Mesendoderm (in vitro differentiated cells): ENCODE measurements around the gene C1orf105.

Experiments used
- DNase-seq: peaks from one replicate; pipeline ENCODE4 v3.0.0; 2013
- H2AK5ac ChIP-seq: 2 replicates; pipeline ENCODE4 v1.6.1; 2013; ENCODE audit warnings: low read length, inconsistent platforms
- H2BK120ac ChIP-seq: 2 replicates; pipeline ENCODE4 v1.6.1; 2013; ENCODE audit warnings: low read depth, mild to moderate bottlenecking, low read length, moderate library complexity, mixed read lengths
- H2BK15ac ChIP-seq: replicated peaks from 2 replicates; pipeline ENCODE4 v1.6.1; 2013; ENCODE audit warnings: low read depth, mild to moderate bottlenecking, moderate library complexity
- H2BK5ac ChIP-seq: 2 replicates; pipeline ENCODE4 v1.6.1; 2013; ENCODE audit warnings: low read length, inconsistent platforms
- H3K18ac ChIP-seq: 2 replicates; pipeline ENCODE4 v1.6.1; 2013; ENCODE audit warnings: mild to moderate bottlenecking, low read length, mixed read lengths
- H3K23ac ChIP-seq: one replicate; pipeline ENCODE4 v1.6.1; 2013; ENCODE audit warnings: low read length
- H3K27ac ChIP-seq: 2 replicates; pipeline ENCODE4 v1.5.1; 2013; ENCODE audit warnings: low read depth, mild to moderate bottlenecking, inconsistent platforms, low read length, moderate library complexity
- H3K27me3 ChIP-seq: 2 replicates; pipeline ENCODE4 v1.6.1; 2013; ENCODE audit warnings: low read length, control low read depth, mild to moderate bottlenecking, inconsistent platforms; ENCODE audit not compliant: insufficient read depth, poor library complexity
- H3K36me3 ChIP-seq: 2 replicates; pipeline ENCODE4 v1.6.1; 2013; ENCODE audit warnings: low read length, inconsistent platforms; ENCODE audit not compliant: control insufficient read depth, insufficient read depth
- H3K4ac ChIP-seq: one replicate; pipeline ENCODE4 v1.6.1; 2013; ENCODE audit warnings: low read depth, mild to moderate bottlenecking, low read length, moderate library complexity
- H3K4me1 ChIP-seq: 2 replicates; pipeline ENCODE4 v1.6.1; 2013; ENCODE audit warnings: low read depth, low read length, inconsistent platforms; ENCODE audit not compliant: control insufficient read depth
- H3K4me2 ChIP-seq: 2 replicates; pipeline ENCODE4 v1.6.1; 2013; ENCODE audit warnings: low read length
- H3K4me3 ChIP-seq: 2 replicates; pipeline ENCODE4 v1.5.1; 2013; ENCODE audit warnings: mild to moderate bottlenecking, low read length
- H3K56ac ChIP-seq: one replicate; pipeline ENCODE4 v1.6.1; 2013; ENCODE audit warnings: low read length
- H3K79me1 ChIP-seq: 2 replicates; pipeline ENCODE4 v1.6.1; 2013; ENCODE audit warnings: low read length, inconsistent platforms
- H3K79me2 ChIP-seq: 2 replicates; pipeline ENCODE4 v1.6.1; 2013; ENCODE audit warnings: mild to moderate bottlenecking, low read length; ENCODE audit not compliant: control insufficient read depth, insufficient read depth
- H3K9ac ChIP-seq: 2 replicates; pipeline ENCODE4 v1.6.1; 2013; ENCODE audit warnings: low read length, inconsistent platforms
- H4K5ac ChIP-seq: one replicate; pipeline ENCODE4 v1.6.1; 2013; ENCODE audit warnings: low read length
- H4K8ac ChIP-seq: one replicate; pipeline ENCODE4 v1.6.1; 2013; ENCODE audit warnings: low read depth, mild to moderate bottlenecking, control low read depth, low read length, moderate library complexity
- WGBS: extraction: QIAGEN DNeasy Blood & Tissue Kit; methylation state at CpG from one replicate; pipeline ENCODE4 v1.1.7; 2013; ENCODE audit warnings: low lambda C conversion rate, missing lambda C conversion rate; ENCODE audit not compliant: insufficient coverage; ENCODE audit errors: extremely low coverage; 5-methylcytosine and 5-hydroxymethylcytosine counted together

Gene C1orf105

GRCh38 chr1:172391976-172392375 lies 28.5 kb upstream of the C1orf105 start:
- Histone ChIP-seq H3K27me3 (no peaks in the 10 kb centered on the region), H3K4ac (no peak overlapping the region), H2BK15ac (no peak overlapping the region), H3K56ac (no peak overlapping the region), H2AK5ac (no peak overlapping the region), H3K23ac (no peak overlapping the region), H3K79me2 (no peaks in the 10 kb centered on the region), H3K36me3 (no peaks in the 10 kb centered on the region), H4K5ac (no peak overlapping the region), H2BK120ac (no peak overlapping the region), H3K4me1 (peaks cover 5% of the 10 kb centered on the region), H3K4me3 (no peak overlapping the region), H3K9ac (no peak overlapping the region), H2BK5ac (no peak overlapping the region), H3K79me1 (no peaks in the 10 kb centered on the region), H3K27ac (no peak overlapping the region), H3K18ac (no peak overlapping the region), H4K8ac (no peak overlapping the region), H3K4me2 (no peak overlapping the region)
- WGBS = no CpG with 5 or more reads among the region's 1 CpG
- no peak for DNase-seq

DNA sequence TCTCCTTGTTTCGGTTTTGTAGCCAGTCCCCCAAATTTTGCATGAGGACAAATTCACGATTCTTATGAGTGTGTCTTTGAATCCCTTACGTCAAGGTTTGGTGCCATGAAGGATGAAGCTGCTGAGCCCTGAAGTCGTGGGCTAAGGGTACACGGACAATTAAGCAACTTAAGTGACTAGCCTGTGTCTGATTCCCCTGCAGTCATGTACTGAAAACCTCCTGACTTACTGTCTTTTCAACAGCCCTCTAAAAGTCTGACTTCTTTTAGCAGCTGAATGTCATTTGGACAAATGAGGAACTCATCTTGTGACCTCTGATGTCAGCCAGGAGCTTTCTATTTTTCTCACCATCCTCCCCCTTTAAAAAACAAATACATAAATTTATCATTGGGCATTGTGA lies 27.1 kb upstream of the C1orf105 start:
- Histone ChIP-seq H3K27ac (no peak overlapping the region), H3K4me3 (no peak overlapping the region), H3K79me2 (no peaks in the 10 kb centered on the region), H3K4ac (no peak overlapping the region), H2AK5ac (no peak overlapping the region), H3K27me3 (no peaks in the 10 kb centered on the region), H2BK5ac (no peak overlapping the region), H3K4me2 (no peak overlapping the region), H2BK15ac (no peak overlapping the region), H4K8ac (no peak overlapping the region), H3K23ac (no peak overlapping the region), H4K5ac (no peak overlapping the region), H2BK120ac (no peak overlapping the region), H3K36me3 (no peaks in the 10 kb centered on the region), H3K9ac (no peak overlapping the region), H3K4me1 (peaks cover 5% of the 10 kb centered on the region), H3K18ac (no peak overlapping the region), H3K79me1 (no peaks in the 10 kb centered on the region), H3K56ac (no peak overlapping the region)
- DNase-seq = no peak
- no CpG with 5 or more reads among the region's 5 CpGs for WGBS

DNA sequence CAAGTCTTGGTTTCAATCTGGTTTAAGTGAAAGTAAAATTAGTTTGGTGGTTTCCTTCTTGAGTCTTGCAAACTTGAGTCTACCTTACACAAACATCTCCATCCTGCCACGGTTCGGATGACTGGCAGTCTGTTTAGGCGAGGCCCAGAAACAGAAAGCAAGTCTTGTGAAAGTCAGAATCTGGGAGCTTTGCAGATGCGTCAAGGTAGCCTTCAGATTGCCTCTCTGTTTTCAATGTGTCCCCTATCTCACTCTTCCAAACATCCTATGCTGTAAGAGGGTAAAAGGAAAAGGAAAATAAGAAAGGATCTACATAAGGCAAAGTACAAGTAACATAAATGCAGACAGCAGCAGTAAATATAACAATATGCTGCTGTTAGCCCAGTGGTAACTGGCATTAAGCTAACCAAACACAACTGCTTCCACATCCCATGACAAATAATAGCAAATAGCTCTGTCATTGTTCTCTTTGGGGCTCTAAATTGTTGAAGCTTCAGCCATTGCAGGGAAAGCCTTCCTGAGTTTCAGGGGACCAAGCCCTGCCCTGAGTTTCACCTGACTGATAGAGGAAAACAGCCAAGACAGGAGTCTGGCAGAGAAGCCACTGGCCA lies 26.2 kb upstream of the C1orf105 start:
- Histone ChIP-seq H3K56ac (no peak overlapping the region), H3K27me3 (no peaks in the 10 kb centered on the region), H3K4me2 (no peak overlapping the region), H3K23ac (no peak overlapping the region), H2AK5ac (no peak overlapping the region), H3K9ac (no peak overlapping the region), H3K18ac (no peak overlapping the region), H3K79me1 (no peaks in the 10 kb centered on the region), H2BK120ac (no peak overlapping the region), H3K4me1 (peaks cover 5% of the 10 kb centered on the region), H4K5ac (no peak overlapping the region), H4K8ac (no peak overlapping the region), H3K36me3 (no peaks in the 10 kb centered on the region), H3K4ac (no peak overlapping the region), H3K79me2 (no peaks in the 10 kb centered on the region), H2BK5ac (no peak overlapping the region), H3K4me3 (no peak overlapping the region), H3K27ac (no peak overlapping the region), H2BK15ac (no peak overlapping the region)
- no CpG with 5 or more reads among the region's 4 CpGs for WGBS
- no peak for DNase-seq

GRCh38 chr1:172394811-172395210 lies 25.7 kb upstream of the C1orf105 start:
- no peaks in the 10 kb centered on the region for H3K79me2 ChIP-seq

GRCh38 chr1:172395576-172395975 lies 24.9 kb upstream of the C1orf105 start:
- H3K36me3 ChIP-seq = no peaks in the 10 kb centered on the region
- H3K4ac ChIP-seq = no peak overlapping the region
- no peaks in the 10 kb centered on the region for H3K27me3 ChIP-seq
- no peak overlapping the region for H3K4me2 ChIP-seq
- H2AK5ac ChIP-seq = no peak overlapping the region
- no CpG with 5 or more reads among the region's 3 CpGs for WGBS
- no peak overlapping the region for H3K27ac ChIP-seq
- no peak overlapping the region for H3K18ac ChIP-seq
- no peak overlapping the region for H3K23ac ChIP-seq
- H2BK15ac ChIP-seq = no peak overlapping the region
- no peak overlapping the region for H2BK5ac ChIP-seq
- peaks cover 5% of the 10 kb centered on the region for H3K4me1 ChIP-seq
- H3K79me2 ChIP-seq = no peaks in the 10 kb centered on the region
- H3K79me1 ChIP-seq = no peaks in the 10 kb centered on the region
- H2BK120ac ChIP-seq = no peak overlapping the region
- no peak overlapping the region for H3K4me3 ChIP-seq
- H3K56ac ChIP-seq = no peak overlapping the region
- DNase-seq = no peak
- H3K9ac ChIP-seq = no peak overlapping the region
- no peak overlapping the region for H4K5ac ChIP-seq
- no peak overlapping the region for H4K8ac ChIP-seq

More at GRCh38 chr1:172394811-172395210, 25.7 kb upstream of the C1orf105 start:
- Histone ChIP-seq H3K4me1 (peaks cover 5% of the 10 kb centered on the region), H3K9ac (no peak overlapping the region), H3K27me3 (no peaks in the 10 kb centered on the region), H3K18ac (no peak overlapping the region), H3K4me3 (no peak overlapping the region), H4K5ac (no peak overlapping the region), H4K8ac (no peak overlapping the region), H2BK15ac (no peak overlapping the region), H3K4ac (no peak overlapping the region), H3K4me2 (no peak overlapping the region), H2BK120ac (no peak overlapping the region), H3K79me1 (no peaks in the 10 kb centered on the region), H2BK5ac (no peak overlapping the region), H2AK5ac (no peak overlapping the region), H3K27ac (no peak overlapping the region), H3K36me3 (no peaks in the 10 kb centered on the region), H3K56ac (no peak overlapping the region), H3K23ac (no peak overlapping the region)
- DNase-seq = no peak
- no CpG with 5 or more reads among the region's 5 CpGs for WGBS

DNA sequence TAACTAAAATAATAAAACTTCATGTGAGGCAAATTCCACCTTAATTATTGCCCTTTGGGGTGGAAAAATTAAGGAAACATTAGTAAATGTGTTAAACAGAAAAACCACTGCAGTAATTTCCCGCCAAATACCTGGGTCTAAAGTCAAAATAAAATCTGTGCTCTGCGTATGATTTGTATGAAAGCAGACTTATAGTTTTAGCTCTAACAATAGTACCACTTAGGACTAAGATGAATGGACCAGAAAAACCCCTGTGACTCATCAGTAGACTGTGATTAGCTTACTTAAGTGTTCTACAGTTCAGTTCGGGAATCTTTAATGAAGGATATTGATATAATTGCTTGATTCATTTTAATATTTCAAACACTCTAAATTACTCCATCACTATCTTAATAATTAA lies 23.3 kb upstream of the C1orf105 start:
- Histone ChIP-seq H2AK5ac (no peak overlapping the region), H3K4me2 (no peak overlapping the region), H3K4me1 (peaks cover 2% of the 10 kb centered on the region), H2BK15ac (no peak overlapping the region), H2BK120ac (no peak overlapping the region), H4K5ac (no peak overlapping the region), H3K9ac (no peak overlapping the region), H3K4ac (no peak overlapping the region), H3K23ac (no peak overlapping the region), H4K8ac (no peak overlapping the region), H2BK5ac (no peak overlapping the region), H3K56ac (no peak overlapping the region), H3K36me3 (no peaks in the 10 kb centered on the region), H3K27me3 (no peaks in the 10 kb centered on the region), H3K4me3 (no peak overlapping the region), H3K79me1 (no peaks in the 10 kb centered on the region), H3K18ac (no peak overlapping the region), H3K27ac (no peak overlapping the region), H3K79me2 (no peaks in the 10 kb centered on the region)
- no peak for DNase-seq
- no CpG with 5 or more reads among the region's 3 CpGs for WGBS
